ENCODE results near the gene ANKRD44.

GRCh38 chr2:197102231-197102630 lies 208.3 kb downstream of the ANKRD44 start:
- TF ChIP-seq CTCF (IDR thresholded peaks at IDR 0.05; ENCODE audit: low read depth, low read length) = no peak
- no peak for TF ChIP-seq POLR2A (IDR thresholded peaks at IDR 0.05; ENCODE audit: extremely low read depth, insufficient read length)
- TF ChIP-seq MAX (IDR thresholded peaks at IDR 0.05; ENCODE audit: low read depth, low read length) = no peak

All from NB4 (cell line).